Uterus (tissue), 4 donors: ENCODE measurements around the gene CSTB. TPM values are rescaled to one million over a fixed set of nuclear protein-coding genes. Genes with fewer than 3 reads are reported as not detected.

Experiments used
- DNase-seq, 2 donors: peaks; one replicate each; pipeline ENCODE4 v3.0.0-alpha.2; 2019 to 2020
- H3K27ac ChIP-seq, 2 donors: fragments of 200-600 bp; sonication (generic); 1 replicate in 1 of 2; 2 replicates in 1 of 2; pipeline ENCODE4 v1.5.1; 2016 to 2018
- H3K27me3 ChIP-seq, 2 donors: fragments of 200-600 bp; sonication (generic); one replicate each; pipeline ENCODE4 v1.5.1; 2018 to 2019; ENCODE audit warnings: control low read depth in 1 of 2
- H3K36me3 ChIP-seq, 2 donors: fragments of 200-600 bp; sonication (generic); one replicate each; pipeline ENCODE4 v1.5.1; 2019; ENCODE audit warnings: control low read depth in 1 of 2
- H3K4me1 ChIP-seq, 2 donors: fragments of 200-600 bp; sonication (generic); one replicate each; pipeline ENCODE4 v1.5.1; 2018 to 2019; ENCODE audit warnings: control low read depth in 1 of 2
- H3K4me3 ChIP-seq, 2 donors: fragments of 200-600 bp; sonication (generic); 1 replicate in 1 of 2; 2 replicates in 1 of 2; pipeline ENCODE4 v1.5.1; 2018 to 2019; ENCODE audit warnings: mild to moderate bottlenecking in 1 of 2
- H3K9me3 ChIP-seq, 2 donors: fragments of 200-600 bp; sonication (generic); one replicate each; pipeline ENCODE4 v1.5.1; 2019; ENCODE audit warnings: control low read depth in 1 of 2
- CTCF ChIP-seq, 4 experiments: fragments of 200-600 bp in 2 of 4; fragments of 450-650 bp in 2 of 4; sonication (generic) in 2 of 4; IDR thresholded peaks; one replicate each; pipeline ENCODE4 v1.5.1; 2016 to 2019; ENCODE audit warnings: antibody characterized with exemption in 4 of 4, mild to moderate bottlenecking in 2 of 4, moderate library complexity in 1 of 4
- POLR2A ChIP-seq, 2 donors: fragments of 450-650 bp; IDR thresholded peaks; one replicate each; pipeline ENCODE4 v1.6.1; 2016; ENCODE audit warnings: antibody characterized with exemption in 2 of 2, mild to moderate bottlenecking in 1 of 2, moderate library complexity in 1 of 2
- intact Hi-C: fragments of 100-400 bp; cut with DNase I; formaldehyde crosslinking; loops from one replicate; pipeline ENCODE4 v1.15.1; 2023; ENCODE audit warnings: low total_unique reads
- total RNA-seq, 4 donors: library from RNA; depleted of rRNA in 3 of 4; stranded (reverse); fragments of >200 nt in 3 of 4; gene quantifications; one replicate each; pipeline versions ENCODE4 v1.1.0 to v1.2.4, GENCODE V29; 2014 to 2023
- donor health status: DM: yes; HTN: yes; CAD: no.

The CSTB gene
- total RNA-seq, 4 donors from 2014 or later: 2.0 to 31.2 (median 5.6) TPM

GRCh38 chr21:43800124-43800523 lies 24.0 kb upstream of the CSTB start:
- Histone ChIP-seq H3K4me1 (no peaks in the 10 kb centered on the region), H3K9me3 (no peaks in the 10 kb centered on the region), H3K36me3 (no peaks in the 10 kb centered on the region), H3K27ac (no peak overlapping the region), H3K27me3 (no peaks in the 10 kb centered on the region), H3K4me3 (no peak overlapping the region)
- no peak for DNase-seq
- intact Hi-C loops: no loop called here
- no peak for TF ChIP-seq CTCF (IDR thresholded peaks at IDR 0.05)
- TF ChIP-seq POLR2A (IDR thresholded peaks at IDR 0.05): no peak

- intact Hi-C loops: no loop called here
- H3K36me3 ChIP-seq: no peaks in the 10 kb centered on the region
- DNase-seq: no peak
- no peak overlapping the region for H3K4me3 ChIP-seq
- TF ChIP-seq CTCF (IDR thresholded peaks at IDR 0.05) (no peak), POLR2A (IDR thresholded peaks at IDR 0.05) (no peak)
- no peaks in the 10 kb centered on the region for H3K9me3 ChIP-seq
- no peaks in the 10 kb centered on the region for H3K4me1 ChIP-seq
- no peak overlapping the region for H3K27ac ChIP-seq
- H3K27me3 ChIP-seq: no peaks in the 10 kb centered on the region
Observed at GRCh38 chr21:43799301-43799840, 23.3 kb upstream of the CSTB start.

- no peaks in the 10 kb centered on the region for H3K4me1 ChIP-seq
- no peak overlapping the region for H3K4me3 ChIP-seq
- intact Hi-C loops: no loop called here
- H3K27me3 ChIP-seq: no peaks in the 10 kb centered on the region
- no peaks in the 10 kb centered on the region for H3K9me3 ChIP-seq
- DNase-seq: no peak
- no peak for TF ChIP-seq POLR2A (IDR thresholded peaks at IDR 0.05)
- TF ChIP-seq CTCF (IDR thresholded peaks at IDR 0.05): no peak
- no peak overlapping the region for H3K27ac ChIP-seq
- H3K36me3 ChIP-seq: no peaks in the 10 kb centered on the region
Observed at GRCh38 chr21:43797925-43798715, 22.0 kb upstream of the CSTB start.

- DNase-seq: no peak
- intact Hi-C loops: no loop called here
- H3K36me3 ChIP-seq: no peaks in the 10 kb centered on the region
Observed at GRCh38 chr21:43797415-43797814, 21.3 kb upstream of the CSTB start.

More at GRCh38 chr21:43797415-43797814, 21.3 kb upstream of the CSTB start:
- no peak overlapping the region for H3K27ac ChIP-seq
- TF ChIP-seq CTCF (IDR thresholded peaks at IDR 0.05): no peak
- TF ChIP-seq POLR2A (IDR thresholded peaks at IDR 0.05): no peak
- H3K27me3 ChIP-seq: no peaks in the 10 kb centered on the region
- H3K4me3 ChIP-seq: no peak overlapping the region
- no peaks in the 10 kb centered on the region for H3K9me3 ChIP-seq
- no peaks in the 10 kb centered on the region for H3K4me1 ChIP-seq
